HG02588 (cell line): ENCODE data around the gene ZNF761.
"Not testable (repeated sequence)": the region's sequence is repeated elsewhere in the genome, so short reads cannot be mapped to it uniquely, and the experiment has no call there.

Experiments
- ATAC-seq: cut with Tn5 transposase; IDR thresholded peaks from one replicate; pipeline ENCODE4 v1.9.1; 2021; ENCODE audit warnings: mild to moderate bottlenecking, moderate library complexity; ENCODE audit not compliant: unreplicated experiment

The ZNF761 gene

DNA sequence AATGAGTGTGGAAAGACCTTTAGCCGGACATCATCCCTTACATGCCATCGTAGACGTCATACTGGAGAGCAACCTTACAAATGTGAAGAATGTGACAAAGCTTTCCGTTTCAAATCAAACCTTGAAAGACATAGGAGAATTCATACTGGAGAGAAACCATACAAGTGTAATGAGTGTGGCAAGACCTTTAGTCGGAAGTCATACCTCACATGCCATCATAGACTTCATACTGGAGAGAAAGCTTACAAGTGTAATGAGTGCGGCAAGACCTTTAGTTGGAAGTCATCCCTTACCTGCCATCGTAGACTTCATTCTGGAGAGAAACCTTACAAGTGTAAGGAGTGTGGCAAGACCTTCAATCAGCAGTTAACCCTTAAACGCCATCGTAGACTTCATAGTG, 24.0 kb downstream of the ZNF761 start:
- ATAC-seq = no peak

DNA sequence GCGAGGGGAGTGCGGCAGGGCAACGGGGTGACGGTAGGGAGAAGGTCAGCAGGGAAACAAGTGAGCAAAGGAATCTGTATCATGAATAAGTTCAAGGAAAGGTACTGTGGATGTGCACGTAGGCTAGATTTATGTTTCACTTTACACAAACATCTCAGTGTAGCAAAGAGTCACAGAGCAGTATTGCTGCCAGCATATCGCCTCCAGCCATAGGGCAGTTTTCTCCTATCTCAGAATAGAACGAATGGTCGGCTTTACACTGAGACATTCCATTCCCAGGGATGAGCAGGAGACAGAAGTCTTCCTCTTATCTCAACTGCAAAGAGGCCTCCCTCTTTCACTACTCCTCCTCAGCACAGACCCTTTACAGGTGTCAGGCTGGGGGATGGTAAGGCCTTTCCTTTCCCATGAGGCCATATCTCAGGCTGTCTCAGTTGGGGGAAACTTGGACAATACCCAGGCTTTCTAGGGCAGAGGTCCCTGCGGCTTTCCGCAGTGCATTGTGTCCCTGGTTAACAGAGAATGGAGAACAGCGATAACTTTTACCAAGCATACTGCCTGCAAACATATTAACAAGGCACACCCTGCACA, 28.4 kb downstream of the ZNF761 start:
- ATAC-seq = not testable (repeated sequence)

DNA sequence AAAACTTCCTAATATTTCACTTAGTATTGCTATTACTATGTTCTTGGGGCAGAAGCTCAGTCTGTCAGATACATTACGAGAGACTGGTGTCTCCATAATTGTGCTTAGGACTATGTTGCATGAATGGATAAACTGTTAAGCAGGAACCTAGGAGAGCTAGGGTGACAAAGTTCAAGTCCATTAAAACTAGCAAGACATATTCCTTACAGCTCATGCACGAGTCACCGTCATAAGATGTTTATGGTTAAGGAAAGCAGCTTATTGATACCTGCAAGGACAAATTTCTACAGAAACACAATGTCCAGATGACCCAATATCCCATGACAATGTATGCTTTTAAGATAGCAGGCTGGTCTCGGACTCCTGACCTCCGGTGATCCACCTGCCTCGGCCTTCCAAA, 30.1 kb downstream of the ZNF761 start:
- ATAC-seq = no peak

DNA sequence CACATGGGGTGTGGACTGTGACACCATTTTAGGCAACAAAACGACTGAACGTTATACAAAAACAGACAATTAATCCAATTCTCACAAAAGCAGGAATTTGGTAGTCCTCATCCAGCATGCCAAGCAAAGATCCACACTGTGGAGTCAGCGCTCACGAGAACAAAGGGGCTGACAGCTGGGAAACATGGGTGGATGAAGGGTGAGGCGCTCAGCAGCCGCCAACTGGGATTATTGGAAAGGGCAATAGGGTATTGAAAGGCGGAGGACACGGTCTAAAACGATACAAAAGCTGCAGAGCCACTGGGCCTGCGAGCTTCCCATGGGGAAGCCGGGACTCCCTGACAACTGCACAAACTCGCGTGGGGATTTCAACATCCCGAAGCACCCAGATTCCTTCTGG, 31.1 kb downstream of the ZNF761 start:
- ATAC-seq = no peak

DNA sequence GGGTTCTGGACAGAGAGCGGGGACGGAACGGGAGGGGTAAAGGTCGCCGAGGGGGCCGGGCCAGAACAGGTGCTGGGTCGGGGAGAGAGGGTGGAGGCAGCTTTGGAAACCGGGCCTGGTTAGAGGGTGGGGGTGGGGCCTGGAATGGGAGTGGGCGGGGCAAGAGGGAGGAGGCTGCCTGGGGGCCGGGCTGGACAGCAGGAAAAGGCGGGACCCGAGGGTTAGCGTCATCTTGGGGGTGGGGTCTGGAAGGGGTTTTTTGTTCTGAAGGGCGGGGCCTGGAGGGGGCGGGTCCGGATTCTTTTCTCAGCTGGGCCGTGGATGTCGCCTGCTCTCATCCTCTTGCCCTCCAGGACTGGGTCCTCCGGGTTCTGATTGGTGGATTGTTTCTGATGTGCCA, 31.5 kb downstream of the ZNF761 start:
- no peak for ATAC-seq

DNA sequence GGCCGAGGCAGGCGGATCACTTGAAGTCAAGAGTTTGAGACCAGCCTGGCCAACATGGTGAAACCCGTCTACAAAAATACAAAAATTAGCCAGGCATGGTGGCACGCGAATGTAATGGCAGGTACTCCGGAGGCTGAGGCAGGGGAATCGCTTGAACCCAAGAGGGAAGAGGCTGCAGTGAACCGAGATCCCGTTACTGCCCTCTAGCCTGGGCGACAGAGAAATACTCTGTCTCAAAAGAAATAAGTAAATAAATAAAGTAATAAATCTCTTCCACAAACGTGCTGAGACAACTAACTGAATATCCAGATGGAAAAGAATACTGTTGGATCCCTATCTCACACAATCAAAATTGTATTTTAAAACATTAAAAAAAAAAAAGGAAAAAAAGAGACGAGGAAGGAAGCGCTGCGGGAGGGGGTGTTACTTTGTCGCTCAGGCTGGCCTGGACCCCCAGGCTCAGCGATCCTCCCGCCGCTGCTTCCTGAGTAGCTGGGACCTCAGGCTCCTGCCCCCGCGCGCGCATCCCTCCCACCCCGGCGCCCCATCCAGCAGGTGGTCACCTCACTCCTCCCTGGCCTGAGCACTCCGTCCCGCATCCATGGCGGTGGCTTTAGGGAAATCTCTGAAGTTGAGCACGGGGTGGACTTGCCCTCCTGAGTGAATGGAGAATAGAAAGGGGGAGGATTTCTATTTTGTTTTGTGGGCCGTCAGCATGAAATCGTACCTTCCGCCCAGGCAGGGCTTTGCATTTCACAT, 35.1 kb downstream of the ZNF761 start:
- ATAC-seq = no peak

DNA sequence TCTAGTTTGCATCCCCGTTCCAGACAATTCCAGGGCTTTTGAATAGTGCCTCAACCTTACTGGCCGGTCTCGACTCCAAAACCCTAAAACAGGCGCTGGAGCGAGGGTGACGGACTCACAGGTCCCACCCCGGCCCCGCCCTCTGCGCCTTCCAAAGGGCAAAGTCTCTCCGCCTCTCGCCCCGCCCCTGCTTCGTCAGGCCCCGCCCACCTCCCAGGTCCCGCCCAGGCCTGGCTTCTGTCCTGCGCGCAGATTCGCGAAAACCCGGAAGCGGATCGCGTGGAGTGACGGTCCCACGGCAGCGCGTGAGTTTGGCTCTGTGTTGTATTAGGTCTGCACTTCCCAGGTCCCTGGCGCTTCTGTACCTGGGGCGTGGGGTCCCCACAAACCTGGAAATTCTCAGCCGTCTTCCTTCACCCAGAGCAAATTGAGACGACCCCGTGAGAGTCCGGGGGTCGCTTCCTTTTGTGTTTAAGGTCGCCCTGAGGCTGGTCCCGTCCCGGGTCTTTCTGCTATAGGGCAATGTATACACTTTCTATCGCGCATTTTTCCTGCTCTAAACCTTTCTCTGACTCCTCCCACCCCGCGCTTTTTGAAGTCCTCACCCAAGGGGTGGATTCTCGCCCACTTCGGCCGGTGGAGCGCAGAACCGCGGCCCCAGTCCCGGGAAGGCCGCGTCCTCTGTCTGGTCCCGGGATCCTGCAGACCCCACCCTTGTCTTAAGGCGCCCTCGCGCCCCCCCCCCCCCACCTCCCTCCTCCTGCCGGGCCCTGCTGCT, 35.9 kb downstream of the ZNF761 start, which contains the start of gene ZNF813:
TSS of gene ZNF813 (plus strand) at position 249 of the 778 bp plus-strand sequence. CDS start 16,090 bp downstream, outside the sequence.
- ATAC-seq = peak; percentile 83

DNA sequence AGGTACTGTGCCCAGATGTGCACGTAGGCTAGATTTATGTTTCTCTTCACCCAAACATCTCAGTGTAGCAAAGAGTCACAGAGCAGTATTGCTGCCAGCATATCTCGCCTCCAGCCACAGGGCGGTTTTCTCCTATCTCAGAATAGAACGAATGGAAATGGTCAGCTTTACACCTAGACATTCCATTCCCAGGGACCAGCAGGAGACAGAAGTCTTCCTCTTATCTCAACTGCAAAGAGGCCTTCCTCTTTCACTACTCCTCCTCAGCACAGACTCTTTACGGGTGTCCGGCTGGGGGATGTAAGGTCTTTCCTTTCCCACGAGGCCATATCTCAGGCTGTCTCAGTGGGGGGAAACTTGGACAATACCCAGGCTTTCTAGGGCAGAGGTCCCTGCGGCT, 36.8 kb downstream of the ZNF761 start:
- ATAC-seq = not testable (repeated sequence)

DNA sequence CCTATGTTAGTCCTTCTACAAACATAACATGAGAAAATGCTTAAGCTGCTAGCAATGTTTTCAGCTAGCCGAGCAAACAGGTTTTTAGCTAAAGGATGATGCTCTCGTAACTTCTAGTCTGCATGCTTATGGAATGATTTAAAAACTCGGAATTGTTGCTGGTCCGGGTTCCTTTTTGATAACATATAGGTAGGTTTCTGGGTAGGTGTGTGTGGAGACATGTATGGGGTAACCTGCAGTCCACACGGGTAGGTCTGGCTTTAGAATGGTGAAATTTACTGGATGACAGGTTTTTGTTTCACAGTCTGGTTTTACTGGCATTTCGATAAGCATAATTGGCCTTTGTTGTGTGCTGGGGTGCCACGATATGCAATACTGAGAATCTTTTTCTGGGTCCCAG, 40.1 kb downstream of the ZNF761 start:
- no peak for ATAC-seq

DNA sequence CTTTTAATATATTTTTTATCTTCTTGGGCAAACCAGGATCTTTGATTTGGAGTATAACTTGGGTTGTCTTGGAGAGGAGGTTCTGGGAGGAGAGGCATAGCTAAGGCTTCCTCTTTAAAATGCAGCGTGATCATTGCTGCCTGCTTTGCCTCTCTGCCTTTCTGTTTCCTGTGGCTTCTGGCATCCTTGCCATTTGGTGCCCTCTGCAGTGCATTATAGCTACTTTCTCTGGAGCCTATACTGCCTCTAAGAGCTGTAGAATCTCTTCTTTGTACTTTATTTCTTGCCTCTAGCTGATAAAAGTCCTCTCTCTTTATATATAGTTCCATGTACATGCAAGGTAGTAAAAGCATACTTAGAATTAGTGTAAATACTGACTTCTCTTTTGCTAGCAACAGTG, 43.0 kb downstream of the ZNF761 start:
- not testable (repeated sequence) for ATAC-seq

DNA sequence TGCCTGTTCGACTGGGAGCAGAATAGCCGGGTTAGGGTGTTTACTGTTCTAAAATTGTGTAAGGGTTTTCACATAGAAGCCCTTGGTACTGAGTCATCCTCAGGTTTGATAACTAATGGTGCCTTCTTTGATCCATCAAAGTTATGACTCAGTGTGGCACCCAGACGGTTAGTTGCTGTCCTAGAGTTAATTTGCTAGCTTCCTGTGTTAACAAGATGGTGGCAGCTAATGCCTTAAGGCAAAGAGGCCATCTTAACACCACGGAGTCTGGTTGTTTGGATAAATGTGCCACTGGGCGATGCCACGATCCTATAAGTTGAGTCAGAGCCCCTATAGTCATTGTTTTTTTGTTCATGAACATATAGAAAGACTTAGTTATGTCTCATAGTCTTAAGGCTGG, 43.7 kb downstream of the ZNF761 start:
- ATAC-seq = not testable (repeated sequence)

DNA sequence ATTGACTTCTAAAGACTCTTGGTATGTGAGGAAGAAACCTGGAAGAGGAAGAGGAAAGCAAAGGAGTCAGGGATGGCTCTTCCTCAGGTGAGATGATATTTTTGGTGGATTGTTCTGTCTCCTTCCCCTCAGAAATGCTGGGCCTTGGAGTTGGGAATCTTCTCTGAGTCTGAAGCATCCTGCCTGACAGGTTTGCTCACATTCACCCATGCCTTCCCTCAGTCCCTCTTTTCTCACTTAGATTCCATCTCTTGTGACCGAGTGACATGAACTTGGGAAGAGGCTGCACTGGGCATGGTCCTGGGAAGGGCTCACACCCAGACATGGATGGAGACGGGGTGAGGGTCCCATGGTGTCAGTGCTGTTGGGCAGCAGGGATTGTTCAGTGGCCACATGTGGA, 52.0 kb downstream of the ZNF761 start:
- ATAC-seq = not testable (repeated sequence)

DNA sequence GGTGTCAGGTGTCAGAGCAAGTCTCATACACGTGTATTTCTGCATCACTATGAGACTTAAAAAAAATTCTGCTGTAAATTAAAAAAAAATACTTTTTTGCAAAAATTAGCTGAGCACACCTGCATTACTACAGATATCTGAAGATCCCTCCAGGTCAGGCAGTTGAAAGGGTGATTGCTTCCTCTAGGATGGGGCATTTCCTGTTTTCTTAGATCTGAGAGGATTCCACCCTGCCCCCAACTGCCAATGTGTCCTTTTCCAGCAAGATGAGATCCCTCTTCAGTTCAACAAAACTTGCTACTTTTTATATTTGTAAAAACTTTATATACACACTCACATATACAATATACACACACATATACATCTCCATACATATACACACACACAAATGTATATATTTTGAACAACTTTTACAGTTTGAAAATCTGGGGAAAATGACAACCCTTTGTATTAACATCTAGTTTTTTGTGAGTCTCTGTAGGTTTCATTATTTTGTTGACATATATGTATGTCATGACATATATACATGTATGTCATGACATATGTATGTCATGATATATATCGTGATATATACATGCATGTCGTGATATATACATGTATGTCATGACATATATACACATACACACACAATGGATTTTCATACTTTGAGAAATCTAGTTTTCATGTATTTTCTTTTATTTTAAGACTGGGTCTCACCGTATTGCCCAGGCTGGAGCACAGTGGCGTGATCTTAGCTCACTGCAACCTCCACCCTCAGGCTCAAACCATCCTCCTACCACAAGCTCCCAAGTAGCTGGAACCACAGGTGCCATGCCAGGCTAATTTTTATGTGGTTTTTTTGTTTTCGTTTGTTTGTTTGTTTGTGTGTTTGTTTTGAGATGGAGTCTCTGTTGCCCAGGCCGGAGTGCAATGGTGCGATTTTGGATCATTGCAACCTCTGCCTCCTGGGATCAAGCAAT, 53.5 kb downstream of the ZNF761 start:
- ATAC-seq = no peak

DNA sequence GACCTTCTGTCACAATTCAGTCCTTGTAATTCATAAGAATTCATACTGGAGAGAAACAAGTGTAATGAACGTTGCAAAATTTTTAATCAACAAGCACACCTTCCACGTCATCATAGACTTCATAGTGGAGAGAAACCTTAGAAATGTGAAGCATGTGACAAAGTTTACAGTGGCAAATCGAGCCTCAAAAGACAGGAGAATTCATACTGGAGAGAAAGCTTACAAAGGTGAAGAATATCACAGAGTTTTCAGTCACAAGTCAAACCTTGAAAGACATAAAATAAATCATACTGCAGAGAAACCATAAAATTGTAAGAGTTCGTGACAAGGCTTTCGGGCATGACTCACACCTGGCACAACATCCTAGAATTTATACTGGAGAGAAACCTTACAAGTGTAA, 60.4 kb downstream of the ZNF761 start:
- ATAC-seq = no peak

DNA sequence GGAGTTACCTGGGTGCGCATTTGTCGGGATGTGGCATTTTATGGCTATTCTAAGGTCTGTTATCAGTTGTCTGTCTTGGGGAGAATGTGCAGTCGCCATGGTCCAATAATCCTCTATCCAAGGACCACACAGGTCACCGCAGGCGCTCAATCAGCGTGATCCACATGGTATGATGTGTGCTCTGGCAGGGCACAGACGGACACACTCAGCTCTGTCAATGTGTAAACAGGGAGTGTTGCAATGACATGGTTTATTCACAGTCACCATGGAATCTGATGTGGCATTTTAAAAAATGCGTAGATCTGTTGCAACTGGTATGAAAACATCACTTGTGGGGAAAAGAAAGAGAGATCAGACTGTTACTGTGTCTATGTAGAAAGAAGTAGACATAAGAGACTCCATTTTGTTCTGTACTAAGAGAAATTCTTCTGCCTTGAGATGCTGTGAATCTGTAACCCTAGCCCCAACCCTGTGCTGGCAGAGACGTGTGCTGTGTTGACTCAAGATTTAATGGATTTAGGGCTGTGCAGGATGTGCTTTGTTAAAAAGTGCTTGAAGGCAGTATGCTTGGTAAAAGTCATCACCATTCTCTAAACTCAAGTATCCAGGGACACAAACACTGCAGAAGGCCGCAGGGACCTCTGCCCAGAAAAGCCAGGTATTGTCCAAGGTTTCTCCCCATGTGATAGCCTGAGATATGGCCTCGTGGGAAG, 65.7 kb downstream of the ZNF761 start:
- ATAC-seq = not testable (repeated sequence)

DNA sequence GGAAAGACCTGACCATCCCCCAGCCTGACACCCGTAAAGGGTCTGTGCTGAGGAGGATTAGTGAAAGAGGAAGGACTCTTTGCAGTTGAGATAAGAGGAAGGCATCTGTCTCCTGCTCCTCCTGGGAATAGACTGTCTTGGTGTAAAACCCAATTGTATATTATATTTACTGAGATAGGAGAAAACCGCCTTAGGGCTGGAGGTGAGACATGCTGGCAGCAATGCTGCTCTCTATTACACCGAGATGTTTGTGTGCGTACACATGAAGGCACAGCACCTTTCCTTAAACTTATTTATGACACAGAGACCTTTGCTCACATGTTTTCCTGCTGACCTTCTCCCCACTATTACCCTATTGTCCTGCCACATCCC, 66.2 kb downstream of the ZNF761 start:
- ATAC-seq = not testable (repeated sequence)

DNA sequence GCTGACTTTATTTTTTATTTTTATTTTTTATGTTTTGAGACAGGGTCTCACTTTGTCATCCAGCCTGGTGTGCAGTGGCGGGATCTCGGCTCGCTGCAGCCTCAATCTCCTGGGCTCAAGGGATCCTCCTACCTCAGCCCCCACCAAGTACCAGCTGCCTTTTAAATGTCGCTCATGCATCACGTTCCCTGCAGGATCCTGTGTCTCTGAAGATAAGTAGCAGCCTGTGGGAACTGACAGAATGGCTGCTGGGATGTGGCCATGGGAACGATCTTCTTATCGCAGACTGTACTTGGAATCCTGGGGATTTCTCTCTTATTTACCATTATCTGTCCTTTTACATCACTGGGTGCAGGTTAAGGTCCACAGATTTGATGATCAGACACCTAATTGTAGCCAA, 71.4 kb downstream of the ZNF761 start:
- not testable (repeated sequence) for ATAC-seq

DNA sequence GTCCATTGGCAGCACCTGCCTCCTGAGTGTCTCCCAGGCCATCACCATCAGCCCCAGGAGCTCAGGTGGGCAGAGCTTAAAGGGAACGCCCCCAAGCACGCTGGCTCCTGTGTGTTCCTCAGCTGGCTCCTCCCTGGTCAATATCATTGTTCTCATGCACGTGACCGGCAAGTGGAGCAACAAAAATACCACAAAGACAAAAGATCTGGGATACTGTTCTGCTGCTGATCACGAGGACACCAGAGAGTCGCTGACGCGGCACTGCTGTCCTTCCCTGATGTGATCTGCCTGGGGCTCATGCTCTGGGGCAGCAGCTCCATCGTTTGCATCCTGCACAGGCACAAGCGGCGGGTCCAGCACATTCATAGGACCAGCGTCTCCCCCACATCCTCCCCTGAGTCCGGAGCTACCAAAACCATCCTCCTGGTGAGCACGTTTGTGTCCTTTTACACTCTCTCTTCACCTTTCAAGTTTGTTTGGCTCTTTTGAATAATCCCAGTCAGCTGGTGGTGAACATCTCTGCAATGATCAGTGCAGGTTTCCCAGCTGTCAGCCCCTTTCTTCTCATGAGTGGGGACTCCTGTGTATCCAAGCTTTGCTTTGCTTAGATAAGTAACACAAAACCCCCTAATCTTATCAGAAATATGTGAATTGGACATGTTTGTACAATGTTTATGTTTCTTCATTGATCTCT, 72.0 kb downstream of the ZNF761 start:
- not testable (repeated sequence) for ATAC-seq

DNA sequence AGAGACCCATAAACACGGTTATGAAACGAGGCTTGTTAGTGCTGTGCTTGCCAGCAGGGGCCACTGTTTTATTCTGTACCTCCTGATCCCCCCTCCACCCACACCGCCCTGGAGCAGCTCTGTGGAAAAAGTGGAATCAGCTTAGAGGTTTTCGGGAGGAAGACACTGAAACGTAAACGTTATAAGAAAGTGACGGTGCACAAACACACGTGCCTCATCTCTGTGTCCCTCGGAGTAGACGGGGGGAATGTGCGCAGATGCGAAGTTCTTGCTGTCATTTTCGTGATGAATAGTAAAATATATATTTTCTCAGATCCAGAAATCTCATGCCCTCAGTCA, 72.5 kb downstream of the ZNF761 start:
- not testable (repeated sequence) for ATAC-seq

DNA sequence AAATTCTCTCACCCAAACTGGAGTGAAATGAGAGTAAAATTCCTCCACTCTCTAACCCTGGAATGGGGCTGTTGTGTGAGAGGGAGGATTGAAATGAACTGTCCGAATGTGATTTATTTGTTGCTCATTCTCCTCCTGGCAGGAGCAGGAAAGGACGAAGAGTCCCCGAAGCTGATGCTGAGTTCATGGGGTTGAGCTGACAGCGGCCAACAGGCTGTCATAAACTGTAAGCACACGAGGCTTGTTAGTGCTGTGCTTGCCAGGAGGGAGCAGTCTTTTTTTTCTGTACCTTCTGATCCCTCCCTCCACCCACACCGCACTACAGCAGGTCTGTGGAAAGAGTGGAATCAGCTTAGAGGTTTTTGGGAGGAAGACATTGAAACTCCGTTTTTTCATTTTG, 73.1 kb downstream of the ZNF761 start:
- ATAC-seq = no peak
